ENCODE results near the gene CLMN. TPM values are rescaled to one million over a fixed set of nuclear protein-coding genes. Genes with fewer than 3 reads are reported as not detected.

Gene CLMN
- polyA plus RNA-seq, 3 donors: 22.0 to 33.7 (median 23.2) TPM

- Mint-ChIP-seq H3K27me3 (ENCODE audit: low read depth in 3 of 3) (peaks cover 0 to 2% (median 1%) of the 10 kb centered on the region in 3 donors), H3K4me1 (peaks cover 67% of the 10 kb centered on the region), H3K9me3 (peaks cover 0 to 10% (median 7%) of the 10 kb centered on the region in 7 donors), H3K27ac (peak overlapping the region; percentile 85 to 100 (median 98)), H3K36me3 (peaks cover 24 to 26% of the 10 kb centered on the region in 2 donors), H3K4me3 (no peak overlapping the region)
- intact Hi-C loops (cut with micrococcal nuclease): loop anchor here in 1 of 2 donors (10.0 kb wide), 1 partner anchor 140 kb away; no protein-coding TSS in a partner anchor
- Histone ChIP-seq H3K9me3 (replicated peaks in 1 of 2; ENCODE audit: control insufficient read depth in 1 of 2, insufficient read depth in 1 of 2, low read length in 2 of 2) (peaks cover 0 to 5% of the 10 kb centered on the region in 2 donors), H3K79me2 (ENCODE audit: insufficient read depth, low read length) (peaks cover 15% of the 10 kb centered on the region), H3K4me2 (replicated peaks; ENCODE audit: extremely low read depth, low read length, poor library complexity, severe bottlenecking) (no peak overlapping the region), H4K20me1 (ENCODE audit: insufficient read depth, low read length) (no peaks in the 10 kb centered on the region), H3K27me3 (ENCODE audit: control insufficient read depth in 2 of 2, insufficient read depth in 2 of 2, low read length in 2 of 2) (no peaks in the 10 kb centered on the region), H3K36me3 (replicated peaks in 1 of 2; ENCODE audit: control insufficient read depth in 1 of 2, insufficient read depth in 2 of 2, low read length in 2 of 2) (no peaks in the 10 kb centered on the region), H2AFZ (ENCODE audit: insufficient read depth, low read depth, low read length, poor library complexity, severe bottlenecking) (no peak overlapping the region), H3K9ac (ENCODE audit: insufficient read depth, low read length, poor library complexity, severe bottlenecking) (no peak overlapping the region), H3K4me3 (replicated peaks in 1 of 3; ENCODE audit: low read depth in 2 of 3, low read length in 3 of 3) (peak overlapping the region in 1 of 3 experiments; percentile 72), H3K4me1 (ENCODE audit: control insufficient read depth in 1 of 2, insufficient read depth in 2 of 2, low read length in 2 of 2) (peaks cover 63 to 70% of the 10 kb centered on the region in 2 donors), H3K27ac (ENCODE audit: low read depth in 1 of 2, low read length in 2 of 2) (peak overlapping the region; percentile 92 to 96)
- WGBS (ENCODE audit: insufficient coverage): 48% methylated on average over 2 of the region's 2 CpGs
- DNase-seq: no peak
- TF ChIP-seq, protein P1, sequence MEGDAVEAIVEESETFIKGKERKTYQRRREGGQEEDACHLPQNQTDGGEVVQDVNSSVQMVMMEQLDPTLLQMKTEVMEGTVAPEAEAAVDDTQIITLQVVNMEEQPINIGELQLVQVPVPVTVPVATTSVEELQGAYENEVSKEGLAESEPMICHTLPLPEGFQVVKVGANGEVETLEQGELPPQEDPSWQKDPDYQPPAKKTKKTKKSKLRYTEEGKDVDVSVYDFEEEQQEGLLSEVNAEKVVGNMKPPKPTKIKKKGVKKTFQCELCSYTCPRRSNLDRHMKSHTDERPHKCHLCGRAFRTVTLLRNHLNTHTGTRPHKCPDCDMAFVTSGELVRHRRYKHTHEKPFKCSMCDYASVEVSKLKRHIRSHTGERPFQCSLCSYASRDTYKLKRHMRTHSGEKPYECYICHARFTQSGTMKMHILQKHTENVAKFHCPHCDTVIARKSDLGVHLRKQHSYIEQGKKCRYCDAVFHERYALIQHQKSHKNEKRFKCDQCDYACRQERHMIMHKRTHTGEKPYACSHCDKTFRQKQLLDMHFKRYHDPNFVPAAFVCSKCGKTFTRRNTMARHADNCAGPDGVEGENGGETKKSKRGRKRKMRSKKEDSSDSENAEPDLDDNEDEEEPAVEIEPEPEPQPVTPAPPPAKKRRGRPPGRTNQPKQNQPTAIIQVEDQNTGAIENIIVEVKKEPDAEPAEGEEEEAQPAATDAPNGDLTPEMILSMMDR (IDR thresholded peaks at IDR 0.05): no peak
Measured at GRCh38 chr14:95184413-95184790, 135.3 kb downstream of the CLMN start.

- peak overlapping the region; percentile 55 for H2AFZ ChIP-seq (ENCODE audit: insufficient read depth, low read depth, low read length, poor library complexity, severe bottlenecking)
- Mint-ChIP-seq H3K27ac (peak overlapping the region; percentile 85 to 99 (median 97)), H3K27me3 (ENCODE audit: low read depth in 3 of 3) (peaks cover 0 to 2% (median 1%) of the 10 kb centered on the region in 3 donors), H3K4me3 (peak overlapping the region in 1 of 2 donors; percentile 32), H3K4me1 (peaks cover 62% of the 10 kb centered on the region), H3K36me3 (peaks cover 23 to 24% of the 10 kb centered on the region in 2 donors), H3K9me3 (peaks cover 0 to 10% (median 6%) of the 10 kb centered on the region in 7 donors)
- H3K9me3 ChIP-seq (replicated peaks in 1 of 2; ENCODE audit: control insufficient read depth in 1 of 2, insufficient read depth in 1 of 2, low read length in 2 of 2): peaks cover 0 to 5% of the 10 kb centered on the region in 2 donors
- TF ChIP-seq, protein P1 (IDR thresholded peaks at IDR 0.05): no peak
- H3K27ac ChIP-seq (ENCODE audit: low read depth in 1 of 2, low read length in 2 of 2): peak overlapping the region in 1 of 2 donors; percentile 96
- H3K9ac ChIP-seq (ENCODE audit: insufficient read depth, low read length, poor library complexity, severe bottlenecking): no peak overlapping the region
- WGBS (ENCODE audit: insufficient coverage): no CpG with 5 or more reads among the region's 6 CpGs
- peak in 2 of 3 donors; percentile 15 to 23 for DNase-seq
- no peaks in the 10 kb centered on the region for H3K36me3 ChIP-seq (replicated peaks in 1 of 2; ENCODE audit: control insufficient read depth in 1 of 2, insufficient read depth in 2 of 2, low read length in 2 of 2)
- peaks cover 15% of the 10 kb centered on the region for H3K79me2 ChIP-seq (ENCODE audit: insufficient read depth, low read length)
- H3K4me3 ChIP-seq (replicated peaks in 1 of 3; ENCODE audit: low read depth in 2 of 3, low read length in 3 of 3): peak overlapping the region in 1 of 3 experiments; percentile 46
- H3K27me3 ChIP-seq (ENCODE audit: control insufficient read depth in 2 of 2, insufficient read depth in 2 of 2, low read length in 2 of 2): no peaks in the 10 kb centered on the region
- peaks cover 59 to 64% of the 10 kb centered on the region in 2 donors for H3K4me1 ChIP-seq (ENCODE audit: control insufficient read depth in 1 of 2, insufficient read depth in 2 of 2, low read length in 2 of 2)
- intact Hi-C loops (cut with micrococcal nuclease): loop anchor here in 1 of 2 donors (10.0 kb wide), 1 partner anchor 141 kb away; no protein-coding TSS in a partner anchor
- H3K4me2 ChIP-seq (replicated peaks; ENCODE audit: extremely low read depth, low read length, poor library complexity, severe bottlenecking): peak overlapping the region; percentile 51
- no peaks in the 10 kb centered on the region for H4K20me1 ChIP-seq (ENCODE audit: insufficient read depth, low read length)
Measured at GRCh38 chr14:95183532-95184412, 135.9 kb downstream of the CLMN start.
